Neural cell (in vitro differentiated cells): ENCODE data around the gene CDK11B. TPM values are rescaled to one million over a fixed set of nuclear protein-coding genes. Genes with fewer than 3 reads are reported as not detected.
A peak's percentile ranks its signal among the peaks of the same experiment; 100 is the strongest.

Source experiments
- H2AFZ ChIP-seq: fragments of 200-600, 300-800 bp; sonication (generic), shearing (Covaris generic); 2 replicates; pipeline ENCODE4 v1.6.0; 2014; ENCODE audit warnings: low read depth, mild to moderate bottlenecking, antibody characterized with exemption, low read length, moderate library complexity
- H3F3A ChIP-seq: fragments of 200-600 bp; shearing (Covaris generic); 2 replicates; pipeline ENCODE4 v1.6.1; 2016; ENCODE audit warnings: mild to moderate bottlenecking, moderate library complexity, mixed read lengths, antibody characterized with exemption, low read length; ENCODE audit not compliant: insufficient read depth, poor library complexity, severe bottlenecking
- H3K27ac ChIP-seq: fragments of 200-600, 300-800 bp; sonication (generic), shearing (Covaris generic); 2 replicates; pipeline ENCODE4 v1.5.1; 2014; ENCODE audit warnings: mild to moderate bottlenecking, low read length, moderate library complexity
- H3K27me3 ChIP-seq: fragments of 300-800, 200-600 bp; sonication (generic), shearing (Covaris generic); 2 replicates; pipeline ENCODE4 v1.6.0; 2014; ENCODE audit warnings: mild to moderate bottlenecking, low read depth, low read length, moderate library complexity; ENCODE audit not compliant: insufficient read depth
- H3K36me3 ChIP-seq: fragments of 300-800, 200-600 bp; sonication (generic), shearing (Covaris generic); 2 replicates; pipeline ENCODE4 v1.5.1; 2014; ENCODE audit warnings: mild to moderate bottlenecking, antibody characterized with exemption, low read length, moderate library complexity; ENCODE audit not compliant: insufficient read depth
- H3K4me2 ChIP-seq: fragments of 300-800, 200-600 bp; sonication (generic), shearing (Covaris generic); 2 replicates; pipeline ENCODE4 v1.6.0; 2014; ENCODE audit warnings: mild to moderate bottlenecking, low read length
- H3K4me3 ChIP-seq: fragments of 300-800, 200-600 bp; sonication (generic), shearing (Covaris generic); 2 replicates; pipeline ENCODE4 v1.5.1; 2014; ENCODE audit warnings: mild to moderate bottlenecking, low read length, moderate library complexity
- H3K79me2 ChIP-seq: fragments of 200-600 bp; shearing (Covaris generic); replicated peaks from 2 replicates; pipeline ENCODE4 v1.6.0; 2014; ENCODE audit warnings: mild to moderate bottlenecking, low read length, moderate library complexity; ENCODE audit not compliant: insufficient read depth
- H3K9ac ChIP-seq: fragments of 300-800, 200-600 bp; sonication (generic), shearing (Covaris generic); 2 replicates; pipeline ENCODE4 v1.6.1; 2016; ENCODE audit warnings: mild to moderate bottlenecking, low read length, mixed read lengths
- H3K9me2 ChIP-seq: fragments of 200-600 bp; shearing (Covaris generic); 2 replicates; pipeline ENCODE4 v1.6.1; 2016; ENCODE audit warnings: mild to moderate bottlenecking, low read length, mixed read lengths; ENCODE audit not compliant: insufficient read depth
- H3K9me3 ChIP-seq: fragments of 200-600, 300-800 bp; sonication (generic), shearing (Covaris generic); 2 replicates; pipeline ENCODE4 v1.6.1; 2016; ENCODE audit warnings: mild to moderate bottlenecking, mixed run types, low read length, moderate library complexity, mixed read lengths
- H4K20me1 ChIP-seq: fragments of 200-600 bp; shearing (Covaris generic); 2 replicates; pipeline ENCODE4 v1.6.1; 2016; ENCODE audit warnings: mild to moderate bottlenecking, mixed run types; ENCODE audit not compliant: insufficient read depth
- EP300 ChIP-seq: fragments of 450-650 bp; conservative IDR thresholded peaks from 2 replicates; pipeline ENCODE4 v1.6.1; 2014; ENCODE audit warnings: antibody characterized with exemption, mild to moderate bottlenecking, moderate library complexity; ENCODE audit not compliant: poor library complexity, severe bottlenecking
- EZH2 ChIP-seq: fragments of 200-600, 300-800 bp; shearing (Covaris generic), sonication (generic); IDR thresholded peaks from 2 replicates; pipeline ENCODE4 v1.6.1; 2014; ENCODE audit warnings: antibody characterized with exemption, low read length, borderline replicate concordance, mild to moderate bottlenecking; ENCODE audit not compliant: insufficient read depth, poor library complexity, severe bottlenecking
- MXI1 ChIP-seq: fragments of 450-650 bp; conservative IDR thresholded peaks from 2 replicates; pipeline ENCODE4 v1.6.1; 2014; ENCODE audit warnings: antibody characterized with exemption, mild to moderate bottlenecking; ENCODE audit not compliant: poor library complexity, severe bottlenecking
- POLR2AphosphoS5 ChIP-seq: IDR thresholded peaks from 2 replicates; pipeline ENCODE4 v1.6.1; 2012
- RAD21 ChIP-seq: fragments of 450-650 bp; conservative IDR thresholded peaks from 2 replicates; pipeline ENCODE4 v1.6.1; 2014; ENCODE audit warnings: antibody characterized with exemption, mild to moderate bottlenecking, moderate library complexity
- SMC3 ChIP-seq: fragments of 450-650 bp; conservative IDR thresholded peaks from 2 replicates; pipeline ENCODE4 v1.6.1; 2014; ENCODE audit warnings: antibody characterized with exemption, mild to moderate bottlenecking, moderate library complexity; ENCODE audit not compliant: poor library complexity
- TAF1 ChIP-seq: IDR thresholded peaks from 2 replicates; pipeline ENCODE4 v1.6.1; 2012; ENCODE audit warnings: low read depth
- polyA plus RNA-seq: library from polyadenylated mRNA; depleted of rRNA; stranded (reverse); fragments of >200 nt; gene quantifications from 2 replicates; pipeline ENCODE4 v1.2.3, GENCODE V29; 2014
- TF ChIP-seq, protein P1 (sequence below): IDR thresholded peaks from 2 replicates; pipeline ENCODE4 v1.6.1; 2012; ENCODE audit warnings: borderline replicate concordance
- TF ChIP-seq, protein P2 (sequence below): fragments of 450-650 bp; IDR thresholded peaks from 2 replicates; pipeline ENCODE4 v1.5.1; 2014; ENCODE audit warnings: antibody characterized with exemption, mild to moderate bottlenecking, moderate library complexity; ENCODE audit not compliant: poor library complexity, severe bottlenecking

CDK11B gene
- polyA plus RNA-seq, 1 donor from 2014 or later: 9.6 TPM

DNA sequence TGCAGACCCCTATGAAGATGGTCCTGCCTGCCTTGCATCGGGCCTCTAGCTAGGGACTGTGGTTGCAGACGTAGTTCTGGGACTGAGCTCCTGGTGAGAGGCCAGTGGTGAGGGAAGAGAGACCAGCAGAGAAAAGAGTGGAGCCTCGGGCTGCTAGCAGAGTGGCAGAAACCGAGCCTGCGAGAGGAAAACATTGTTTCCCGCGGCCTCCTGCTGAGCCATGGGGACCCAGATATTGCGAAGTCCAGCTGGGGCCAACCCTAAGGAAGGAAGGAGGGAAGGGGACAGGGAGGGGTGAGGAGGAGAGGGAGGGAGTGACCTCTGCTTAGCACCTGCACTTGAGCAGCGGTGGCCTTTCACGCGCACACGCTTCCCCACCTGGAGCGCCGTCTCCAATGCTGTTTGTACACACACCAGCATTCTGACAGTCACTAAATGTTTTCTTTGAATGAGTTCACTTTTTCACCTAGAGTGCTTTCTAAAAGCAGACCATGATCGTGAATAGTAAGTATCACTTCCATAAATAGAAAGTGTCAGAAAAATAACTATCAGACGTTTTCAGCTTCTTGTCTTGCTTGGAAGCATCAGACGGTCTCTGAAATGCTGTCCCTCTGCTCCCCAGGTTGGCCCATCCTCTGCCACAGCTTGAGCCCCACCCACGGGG, 56.4 kb downstream of the CDK11B start:
- no peaks in the 10 kb centered on the region for H3K9me2 ChIP-seq
- no peak overlapping the region for H3K4me2 ChIP-seq
- no peak overlapping the region for H3K4me3 ChIP-seq
- TF ChIP-seq EP300 (no peak), RAD21 (no peak), SMC3 (no peak), EZH2 (no peak), POLR2AphosphoS5 (no peak), MXI1 (no peak), TAF1 (no peak)
- TF ChIP-seq, protein P1, sequence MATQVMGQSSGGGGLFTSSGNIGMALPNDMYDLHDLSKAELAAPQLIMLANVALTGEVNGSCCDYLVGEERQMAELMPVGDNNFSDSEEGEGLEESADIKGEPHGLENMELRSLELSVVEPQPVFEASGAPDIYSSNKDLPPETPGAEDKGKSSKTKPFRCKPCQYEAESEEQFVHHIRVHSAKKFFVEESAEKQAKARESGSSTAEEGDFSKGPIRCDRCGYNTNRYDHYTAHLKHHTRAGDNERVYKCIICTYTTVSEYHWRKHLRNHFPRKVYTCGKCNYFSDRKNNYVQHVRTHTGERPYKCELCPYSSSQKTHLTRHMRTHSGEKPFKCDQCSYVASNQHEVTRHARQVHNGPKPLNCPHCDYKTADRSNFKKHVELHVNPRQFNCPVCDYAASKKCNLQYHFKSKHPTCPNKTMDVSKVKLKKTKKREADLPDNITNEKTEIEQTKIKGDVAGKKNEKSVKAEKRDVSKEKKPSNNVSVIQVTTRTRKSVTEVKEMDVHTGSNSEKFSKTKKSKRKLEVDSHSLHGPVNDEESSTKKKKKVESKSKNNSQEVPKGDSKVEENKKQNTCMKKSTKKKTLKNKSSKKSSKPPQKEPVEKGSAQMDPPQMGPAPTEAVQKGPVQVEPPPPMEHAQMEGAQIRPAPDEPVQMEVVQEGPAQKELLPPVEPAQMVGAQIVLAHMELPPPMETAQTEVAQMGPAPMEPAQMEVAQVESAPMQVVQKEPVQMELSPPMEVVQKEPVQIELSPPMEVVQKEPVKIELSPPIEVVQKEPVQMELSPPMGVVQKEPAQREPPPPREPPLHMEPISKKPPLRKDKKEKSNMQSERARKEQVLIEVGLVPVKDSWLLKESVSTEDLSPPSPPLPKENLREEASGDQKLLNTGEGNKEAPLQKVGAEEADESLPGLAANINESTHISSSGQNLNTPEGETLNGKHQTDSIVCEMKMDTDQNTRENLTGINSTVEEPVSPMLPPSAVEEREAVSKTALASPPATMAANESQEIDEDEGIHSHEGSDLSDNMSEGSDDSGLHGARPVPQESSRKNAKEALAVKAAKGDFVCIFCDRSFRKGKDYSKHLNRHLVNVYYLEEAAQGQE: no peak
- TF ChIP-seq, protein P2, sequence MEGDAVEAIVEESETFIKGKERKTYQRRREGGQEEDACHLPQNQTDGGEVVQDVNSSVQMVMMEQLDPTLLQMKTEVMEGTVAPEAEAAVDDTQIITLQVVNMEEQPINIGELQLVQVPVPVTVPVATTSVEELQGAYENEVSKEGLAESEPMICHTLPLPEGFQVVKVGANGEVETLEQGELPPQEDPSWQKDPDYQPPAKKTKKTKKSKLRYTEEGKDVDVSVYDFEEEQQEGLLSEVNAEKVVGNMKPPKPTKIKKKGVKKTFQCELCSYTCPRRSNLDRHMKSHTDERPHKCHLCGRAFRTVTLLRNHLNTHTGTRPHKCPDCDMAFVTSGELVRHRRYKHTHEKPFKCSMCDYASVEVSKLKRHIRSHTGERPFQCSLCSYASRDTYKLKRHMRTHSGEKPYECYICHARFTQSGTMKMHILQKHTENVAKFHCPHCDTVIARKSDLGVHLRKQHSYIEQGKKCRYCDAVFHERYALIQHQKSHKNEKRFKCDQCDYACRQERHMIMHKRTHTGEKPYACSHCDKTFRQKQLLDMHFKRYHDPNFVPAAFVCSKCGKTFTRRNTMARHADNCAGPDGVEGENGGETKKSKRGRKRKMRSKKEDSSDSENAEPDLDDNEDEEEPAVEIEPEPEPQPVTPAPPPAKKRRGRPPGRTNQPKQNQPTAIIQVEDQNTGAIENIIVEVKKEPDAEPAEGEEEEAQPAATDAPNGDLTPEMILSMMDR: no peak
- no peak overlapping the region for H2AFZ ChIP-seq
- H3F3A ChIP-seq: no peaks in the 10 kb centered on the region
- H3K27ac ChIP-seq: no peak overlapping the region
- no peaks in the 10 kb centered on the region for H3K9me3 ChIP-seq
- no peak overlapping the region for H3K9ac ChIP-seq
- H4K20me1 ChIP-seq: no peaks in the 10 kb centered on the region
- no peaks in the 10 kb centered on the region for H3K79me2 ChIP-seq
- peaks cover 12% of the 10 kb centered on the region for H3K27me3 ChIP-seq
- no peaks in the 10 kb centered on the region for H3K36me3 ChIP-seq

DNA sequence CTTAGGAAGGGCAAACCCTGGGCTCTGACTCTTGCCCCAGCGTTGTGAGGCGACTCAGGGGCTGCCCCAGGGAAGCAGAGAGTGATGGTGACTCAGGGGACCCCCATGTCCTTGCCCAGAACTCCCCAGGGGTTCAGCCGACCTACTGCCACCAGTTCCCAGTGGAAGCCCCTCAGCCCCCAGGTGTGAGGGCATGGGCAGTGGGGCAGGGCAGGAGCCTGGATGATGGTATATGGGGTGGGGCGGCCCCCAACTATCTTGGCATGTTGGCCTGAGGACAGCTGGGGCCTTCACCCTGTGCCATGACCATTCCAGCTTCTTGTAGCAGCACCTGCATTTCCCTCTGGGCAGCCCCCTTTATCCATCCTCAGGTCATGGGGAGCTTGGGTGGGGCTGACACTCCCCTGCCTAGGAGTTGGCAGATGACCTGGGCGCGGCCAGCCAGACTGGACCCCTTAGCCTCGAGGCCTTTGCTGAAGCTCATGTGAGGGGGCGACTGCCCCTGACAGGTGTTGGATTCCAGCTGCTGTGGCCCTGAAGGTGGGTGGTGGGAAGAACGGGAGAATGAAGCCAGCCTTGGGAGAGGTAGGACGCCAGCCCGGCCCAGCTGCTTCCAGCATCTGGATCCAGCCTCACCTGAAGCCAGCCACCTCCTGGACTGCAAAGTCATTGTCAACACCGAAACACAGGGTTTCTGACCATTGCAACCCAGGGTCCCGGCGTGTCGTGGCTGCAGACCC, 57.1 kb downstream of the CDK11B start:
- no peaks in the 10 kb centered on the region for H4K20me1 ChIP-seq
- no peaks in the 10 kb centered on the region for H3K9me2 ChIP-seq
- no peak overlapping the region for H3K4me2 ChIP-seq
- H3K79me2 ChIP-seq: no peaks in the 10 kb centered on the region
- H3K9ac ChIP-seq: no peak overlapping the region
- H3F3A ChIP-seq: no peaks in the 10 kb centered on the region
- H3K9me3 ChIP-seq: no peaks in the 10 kb centered on the region
- no peaks in the 10 kb centered on the region for H3K36me3 ChIP-seq
- peak overlapping the region; percentile 90 for H3K4me3 ChIP-seq
- peaks cover 12% of the 10 kb centered on the region for H3K27me3 ChIP-seq
- H3K27ac ChIP-seq: no peak overlapping the region
- no peak overlapping the region for H2AFZ ChIP-seq
- TF ChIP-seq EP300: no peak
